ENCODE results near the gene KIF1B. TPM values are rescaled to one million over a fixed set of nuclear protein-coding genes. Genes with fewer than 3 reads are reported as not detected.

The KIF1B gene
- total RNA-seq, 1 experiment from 2014 or later = 28.1 TPM

DNA sequence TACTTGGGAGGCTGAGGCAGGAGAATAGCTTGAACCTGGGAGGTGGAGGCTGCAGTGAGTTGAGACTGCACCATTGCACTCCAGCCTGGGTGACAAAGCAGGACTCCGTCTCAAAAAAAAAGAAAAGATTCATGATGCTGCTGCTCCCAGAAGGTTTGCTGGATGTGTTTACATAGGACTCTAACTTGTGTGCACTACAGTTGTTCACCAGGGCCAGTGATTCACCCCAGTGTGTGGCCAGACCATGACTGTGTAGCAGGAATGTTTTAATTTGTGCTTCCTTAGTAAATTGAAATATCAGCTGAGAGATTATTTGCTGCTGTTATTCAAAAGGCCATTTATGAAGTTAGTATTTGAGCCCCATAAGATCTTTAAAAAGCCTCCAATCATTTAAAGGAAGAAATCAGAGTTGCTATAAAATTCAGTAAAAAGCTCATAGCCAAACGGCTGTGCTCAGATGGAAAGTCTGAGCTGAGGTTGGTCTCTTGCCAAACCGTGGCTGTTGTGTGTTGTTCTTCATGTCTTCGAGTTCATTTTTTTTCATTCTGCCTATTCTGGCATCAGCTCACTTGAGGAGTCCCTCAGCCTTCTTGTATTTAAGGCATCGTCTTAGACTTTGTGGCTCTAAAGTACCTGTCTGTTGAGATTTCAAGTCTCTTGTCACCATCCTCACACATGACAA is 170.4 kb downstream of the KIF1B start:
- ChIA-PET CTCF (interaction anchor here (1.5 kb wide), 1 partner anchor 18 kb away, joined by 5 read pairs; the partner anchor contains the start of gene PGD), POLR2A (no interaction called here), RAD21 (ENCODE audit: low non-redundant PET in 1 of 2, low total read pairs in 2 of 2, uncharacterized antibody in 2 of 2, unreplicated experiment in 2 of 2) (no interaction called here)
- no peak for TF ChIP-seq TCF7L2 (IDR thresholded peaks at IDR 0.05; ENCODE audit: borderline replicate concordance, extremely low read depth, insufficient read depth, insufficient read length)
- TF ChIP-seq RAD21 (IDR thresholded peaks at IDR 0.05; ENCODE audit: low read depth) = no peak
- TF ChIP-seq POLR2AphosphoS5 (IDR thresholded peaks at IDR 0.05; ENCODE audit: low read depth, low read length) = no peak
- TF ChIP-seq EZH2phosphoT487 (IDR thresholded peaks at IDR 0.05; ENCODE audit: borderline replicate concordance) = no peak
- TF ChIP-seq, protein P1, sequence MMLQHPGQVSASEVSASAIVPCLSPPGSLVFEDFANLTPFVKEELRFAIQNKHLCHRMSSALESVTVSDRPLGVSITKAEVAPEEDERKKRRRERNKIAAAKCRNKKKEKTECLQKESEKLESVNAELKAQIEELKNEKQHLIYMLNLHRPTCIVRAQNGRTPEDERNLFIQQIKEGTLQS (IDR thresholded peaks at IDR 0.05) = no peak
- no peak for TF ChIP-seq ELF1 (IDR thresholded peaks at IDR 0.05; ENCODE audit: borderline replicate concordance, low read depth)
- TF ChIP-seq, protein P2, sequence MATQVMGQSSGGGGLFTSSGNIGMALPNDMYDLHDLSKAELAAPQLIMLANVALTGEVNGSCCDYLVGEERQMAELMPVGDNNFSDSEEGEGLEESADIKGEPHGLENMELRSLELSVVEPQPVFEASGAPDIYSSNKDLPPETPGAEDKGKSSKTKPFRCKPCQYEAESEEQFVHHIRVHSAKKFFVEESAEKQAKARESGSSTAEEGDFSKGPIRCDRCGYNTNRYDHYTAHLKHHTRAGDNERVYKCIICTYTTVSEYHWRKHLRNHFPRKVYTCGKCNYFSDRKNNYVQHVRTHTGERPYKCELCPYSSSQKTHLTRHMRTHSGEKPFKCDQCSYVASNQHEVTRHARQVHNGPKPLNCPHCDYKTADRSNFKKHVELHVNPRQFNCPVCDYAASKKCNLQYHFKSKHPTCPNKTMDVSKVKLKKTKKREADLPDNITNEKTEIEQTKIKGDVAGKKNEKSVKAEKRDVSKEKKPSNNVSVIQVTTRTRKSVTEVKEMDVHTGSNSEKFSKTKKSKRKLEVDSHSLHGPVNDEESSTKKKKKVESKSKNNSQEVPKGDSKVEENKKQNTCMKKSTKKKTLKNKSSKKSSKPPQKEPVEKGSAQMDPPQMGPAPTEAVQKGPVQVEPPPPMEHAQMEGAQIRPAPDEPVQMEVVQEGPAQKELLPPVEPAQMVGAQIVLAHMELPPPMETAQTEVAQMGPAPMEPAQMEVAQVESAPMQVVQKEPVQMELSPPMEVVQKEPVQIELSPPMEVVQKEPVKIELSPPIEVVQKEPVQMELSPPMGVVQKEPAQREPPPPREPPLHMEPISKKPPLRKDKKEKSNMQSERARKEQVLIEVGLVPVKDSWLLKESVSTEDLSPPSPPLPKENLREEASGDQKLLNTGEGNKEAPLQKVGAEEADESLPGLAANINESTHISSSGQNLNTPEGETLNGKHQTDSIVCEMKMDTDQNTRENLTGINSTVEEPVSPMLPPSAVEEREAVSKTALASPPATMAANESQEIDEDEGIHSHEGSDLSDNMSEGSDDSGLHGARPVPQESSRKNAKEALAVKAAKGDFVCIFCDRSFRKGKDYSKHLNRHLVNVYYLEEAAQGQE (IDR thresholded peaks at IDR 0.05; ENCODE audit: low read depth) = no peak
- no peak for TF ChIP-seq JUND (IDR thresholded peaks at IDR 0.05)
- no peak for TF ChIP-seq EZH2 (IDR thresholded peaks at IDR 0.05)
- TF ChIP-seq CBX3 (IDR thresholded peaks at IDR 0.05; ENCODE audit: low read depth) = no peak
- TF ChIP-seq MAX (IDR thresholded peaks at IDR 0.05) = no peak
- TF ChIP-seq ZFX (IDR thresholded peaks at IDR 0.05) = no peak
- TF ChIP-seq EGR1 (IDR thresholded peaks at IDR 0.05; ENCODE audit: low read depth) = no peak
- no peak for TF ChIP-seq CEBPB (IDR thresholded peaks at IDR 0.05; ENCODE audit: low read depth)
- TF ChIP-seq SRF (IDR thresholded peaks at IDR 0.05; ENCODE audit: low read depth) = no peak
- no peak for TF ChIP-seq SIN3A (IDR thresholded peaks at IDR 0.05; ENCODE audit: low read depth)
- no peak for TF ChIP-seq SP1 (IDR thresholded peaks at IDR 0.05; ENCODE audit: low read depth)
- TF ChIP-seq, protein P3, sequence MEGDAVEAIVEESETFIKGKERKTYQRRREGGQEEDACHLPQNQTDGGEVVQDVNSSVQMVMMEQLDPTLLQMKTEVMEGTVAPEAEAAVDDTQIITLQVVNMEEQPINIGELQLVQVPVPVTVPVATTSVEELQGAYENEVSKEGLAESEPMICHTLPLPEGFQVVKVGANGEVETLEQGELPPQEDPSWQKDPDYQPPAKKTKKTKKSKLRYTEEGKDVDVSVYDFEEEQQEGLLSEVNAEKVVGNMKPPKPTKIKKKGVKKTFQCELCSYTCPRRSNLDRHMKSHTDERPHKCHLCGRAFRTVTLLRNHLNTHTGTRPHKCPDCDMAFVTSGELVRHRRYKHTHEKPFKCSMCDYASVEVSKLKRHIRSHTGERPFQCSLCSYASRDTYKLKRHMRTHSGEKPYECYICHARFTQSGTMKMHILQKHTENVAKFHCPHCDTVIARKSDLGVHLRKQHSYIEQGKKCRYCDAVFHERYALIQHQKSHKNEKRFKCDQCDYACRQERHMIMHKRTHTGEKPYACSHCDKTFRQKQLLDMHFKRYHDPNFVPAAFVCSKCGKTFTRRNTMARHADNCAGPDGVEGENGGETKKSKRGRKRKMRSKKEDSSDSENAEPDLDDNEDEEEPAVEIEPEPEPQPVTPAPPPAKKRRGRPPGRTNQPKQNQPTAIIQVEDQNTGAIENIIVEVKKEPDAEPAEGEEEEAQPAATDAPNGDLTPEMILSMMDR (IDR thresholded peaks at IDR 0.05 in 2 of 3, conservative IDR thresholded peaks at IDR 0.05 in 1 of 3; ENCODE audit: borderline replicate concordance in 1 of 3, insufficient read depth in 1 of 3, low read depth in 2 of 3, low read length in 2 of 3) = no peak
- no peak for TF ChIP-seq POLR2A (IDR thresholded peaks at IDR 0.05; ENCODE audit: borderline replicate concordance, extremely low read depth, insufficient read depth, insufficient read length)
- TF ChIP-seq YY1 (IDR thresholded peaks at IDR 0.05; ENCODE audit: extremely low read depth, insufficient replicate concordance, low read depth, low read length) = no peak
- BruUV-seq (replicated peaks) = no TSS peak
- H3K9me2 ChIP-seq (ENCODE audit: insufficient read depth) = no peaks in the 10 kb centered on the region
- no peak for ATAC-seq
- peaks cover 6 to 10% of the 10 kb centered on the region in 2 experiments; a peak in 3 of 4 replicates for H3K36me3 ChIP-seq (ENCODE audit: control insufficient read depth in 1 of 2, insufficient read depth in 2 of 2, low read length in 2 of 2)
- H3K4me1 ChIP-seq (ENCODE audit: control insufficient read depth in 1 of 2, insufficient read depth in 2 of 2, low read length in 2 of 2) = no peaks in the 10 kb centered on the region
- H3K27ac ChIP-seq (ENCODE audit: low read depth, low read length) = no peak overlapping the region
- no peaks in the 10 kb centered on the region for H3K27me3 ChIP-seq (ENCODE audit: insufficient read depth, low read length)
- no peaks in the 10 kb centered on the region for H4K20me1 ChIP-seq (ENCODE audit: insufficient read depth)
- H2AFZ ChIP-seq (ENCODE audit: low read depth, low read length, poor library complexity, severe bottlenecking) = no peak overlapping the region
- H3K9me3 ChIP-seq (ENCODE audit: control insufficient read depth in 1 of 2, insufficient read depth in 1 of 2, low read depth in 1 of 2, low read length in 2 of 2) = no peaks in the 10 kb centered on the region
- H3K4me3 ChIP-seq (replicated peaks in 1 of 2; ENCODE audit: low read depth in 1 of 2, low read length in 2 of 2) = no peak overlapping the region
- no peak overlapping the region for H3K4me2 ChIP-seq (ENCODE audit: low read length)
- no peak overlapping the region for H3K9ac ChIP-seq (ENCODE audit: low read length)
- no peaks in the 10 kb centered on the region for H3K79me2 ChIP-seq (ENCODE audit: insufficient read depth, low read length)
- DNase-seq (ENCODE audit: low read depth, low spot score) = no peak
- intact Hi-C loops (cut with micrococcal nuclease) = no loop called here

All from HCT116 (cell line).